ENCODE data around the gene SS18.

Gene SS18

GRCh38 chr18:26073758-26074157 is 16.7 kb downstream of the SS18 start:
- Histone ChIP-seq H3K9ac (ENCODE audit: low read length in 2 of 2) (no peak overlapping the region), H3K9me3 (ENCODE audit: control insufficient read depth in 2 of 2, low read length in 2 of 2) (peaks cover 4 to 5% of the 10 kb centered on the region in 2 donors), H3K36me3 (ENCODE audit: control insufficient read depth in 2 of 2, insufficient read depth in 2 of 2, low read length in 2 of 2) (peaks cover 8 to 27% of the 10 kb centered on the region in 2 donors), H3K27ac (ENCODE audit: low read length) (no peak overlapping the region), H3K4me3 (ENCODE audit: low read length in 2 of 2) (no peak overlapping the region), H3K4me1 (ENCODE audit: control insufficient read depth, insufficient read depth, low read length) (no peaks in the 10 kb centered on the region), H3K27me3 (ENCODE audit: control insufficient read depth in 1 of 2, insufficient read depth in 2 of 2, low read length in 2 of 2) (no peaks in the 10 kb centered on the region)

GRCh38 chr18:26071725-26072124 is 18.7 kb downstream of the SS18 start:
- H3K9me3 ChIP-seq (ENCODE audit: control insufficient read depth in 2 of 2, low read length in 2 of 2): peaks cover 4 to 5% of the 10 kb centered on the region in 2 donors
- H3K4me3 ChIP-seq (ENCODE audit: low read length in 2 of 2): no peak overlapping the region
- no peaks in the 10 kb centered on the region for H3K4me1 ChIP-seq (ENCODE audit: control insufficient read depth, insufficient read depth, low read length)
- peaks cover 15 to 36% of the 10 kb centered on the region in 2 donors for H3K36me3 ChIP-seq (ENCODE audit: control insufficient read depth in 2 of 2, insufficient read depth in 2 of 2, low read length in 2 of 2)
- no peaks in the 10 kb centered on the region for H3K27me3 ChIP-seq (ENCODE audit: control insufficient read depth in 1 of 2, insufficient read depth in 2 of 2, low read length in 2 of 2)
- no peak overlapping the region for H3K9ac ChIP-seq (ENCODE audit: low read length in 2 of 2)
- H3K27ac ChIP-seq (ENCODE audit: low read length): no peak overlapping the region

GRCh38 chr18:26071020-26071419 is 19.4 kb downstream of the SS18 start:
- H3K4me3 ChIP-seq (ENCODE audit: low read length in 2 of 2): no peak overlapping the region
- no peaks in the 10 kb centered on the region for H3K4me1 ChIP-seq (ENCODE audit: control insufficient read depth, insufficient read depth, low read length)
- H3K9me3 ChIP-seq (ENCODE audit: control insufficient read depth in 2 of 2, low read length in 2 of 2): peaks cover 4 to 5% of the 10 kb centered on the region in 2 donors
- peaks cover 18 to 43% of the 10 kb centered on the region in 2 donors for H3K36me3 ChIP-seq (ENCODE audit: control insufficient read depth in 2 of 2, insufficient read depth in 2 of 2, low read length in 2 of 2)
- no peak overlapping the region for H3K27ac ChIP-seq (ENCODE audit: low read length)
- H3K27me3 ChIP-seq (ENCODE audit: control insufficient read depth in 1 of 2, insufficient read depth in 2 of 2, low read length in 2 of 2): no peaks in the 10 kb centered on the region
- no peak overlapping the region for H3K9ac ChIP-seq (ENCODE audit: low read length in 2 of 2)

GRCh38 chr18:26059357-26059756 is 31.1 kb downstream of the SS18 start:
- H3K4me3 ChIP-seq (ENCODE audit: low read length in 2 of 2): no peak overlapping the region

GRCh38 chr18:26057344-26057773 is 33.1 kb downstream of the SS18 start:
- Histone ChIP-seq H3K27me3 (ENCODE audit: control insufficient read depth in 1 of 2, insufficient read depth in 2 of 2, low read length in 2 of 2) (no peaks in the 10 kb centered on the region), H3K9ac (ENCODE audit: low read length in 2 of 2) (no peak overlapping the region), H3K27ac (ENCODE audit: low read length) (no peak overlapping the region), H3K9me3 (ENCODE audit: control insufficient read depth in 2 of 2, low read length in 2 of 2) (no peaks in the 10 kb centered on the region), H3K4me3 (ENCODE audit: low read length in 2 of 2) (no peak overlapping the region), H3K36me3 (ENCODE audit: control insufficient read depth in 2 of 2, insufficient read depth in 2 of 2, low read length in 2 of 2) (peaks cover 12 to 24% of the 10 kb centered on the region in 2 donors), H3K4me1 (ENCODE audit: control insufficient read depth, insufficient read depth, low read length) (no peaks in the 10 kb centered on the region)

More at GRCh38 chr18:26059357-26059756, 31.1 kb downstream of the SS18 start:
- no peak overlapping the region for H3K9ac ChIP-seq (ENCODE audit: low read length in 2 of 2)
- peaks cover 10 to 14% of the 10 kb centered on the region in 2 donors for H3K36me3 ChIP-seq (ENCODE audit: control insufficient read depth in 2 of 2, insufficient read depth in 2 of 2, low read length in 2 of 2)
- H3K27ac ChIP-seq (ENCODE audit: low read length): no peak overlapping the region
- H3K4me1 ChIP-seq (ENCODE audit: control insufficient read depth, insufficient read depth, low read length): no peaks in the 10 kb centered on the region
- no peaks in the 10 kb centered on the region for H3K27me3 ChIP-seq (ENCODE audit: control insufficient read depth in 1 of 2, insufficient read depth in 2 of 2, low read length in 2 of 2)
- no peaks in the 10 kb centered on the region for H3K9me3 ChIP-seq (ENCODE audit: control insufficient read depth in 2 of 2, low read length in 2 of 2)

GRCh38 chr18:26056291-26056690 is 34.1 kb downstream of the SS18 start:
- Histone ChIP-seq H3K27me3 (ENCODE audit: control insufficient read depth in 1 of 2, insufficient read depth in 2 of 2, low read length in 2 of 2) (no peaks in the 10 kb centered on the region), H3K4me3 (ENCODE audit: low read length in 2 of 2) (no peak overlapping the region), H3K36me3 (ENCODE audit: control insufficient read depth in 2 of 2, insufficient read depth in 2 of 2, low read length in 2 of 2) (peaks cover 12 to 26% of the 10 kb centered on the region in 2 donors), H3K9me3 (ENCODE audit: control insufficient read depth in 2 of 2, low read length in 2 of 2) (no peaks in the 10 kb centered on the region), H3K4me1 (ENCODE audit: control insufficient read depth, insufficient read depth, low read length) (no peaks in the 10 kb centered on the region), H3K27ac (ENCODE audit: low read length) (no peak overlapping the region), H3K9ac (ENCODE audit: low read length in 2 of 2) (no peak overlapping the region)

- H3K4me1 ChIP-seq (ENCODE audit: control insufficient read depth, insufficient read depth, low read length): no peaks in the 10 kb centered on the region
- H3K36me3 ChIP-seq (ENCODE audit: control insufficient read depth in 2 of 2, insufficient read depth in 2 of 2, low read length in 2 of 2): peaks cover 11 to 25% of the 10 kb centered on the region in 2 donors
- no peaks in the 10 kb centered on the region for H3K27me3 ChIP-seq (ENCODE audit: control insufficient read depth in 1 of 2, insufficient read depth in 2 of 2, low read length in 2 of 2)
- no peak overlapping the region for H3K4me3 ChIP-seq (ENCODE audit: low read length in 2 of 2)
- no peak overlapping the region for H3K27ac ChIP-seq (ENCODE audit: low read length)
- H3K9me3 ChIP-seq (ENCODE audit: control insufficient read depth in 2 of 2, low read length in 2 of 2): no peaks in the 10 kb centered on the region
- no peak overlapping the region for H3K9ac ChIP-seq (ENCODE audit: low read length in 2 of 2)
Measured at GRCh38 chr18:26052505-26052904, 37.9 kb downstream of the SS18 start.

- Histone ChIP-seq H3K9me3 (ENCODE audit: control insufficient read depth in 2 of 2, low read length in 2 of 2) (no peaks in the 10 kb centered on the region), H3K36me3 (ENCODE audit: control insufficient read depth in 2 of 2, insufficient read depth in 2 of 2, low read length in 2 of 2) (peaks cover 8 to 20% of the 10 kb centered on the region in 2 donors)
Measured at GRCh38 chr18:26051843-26052242, 38.6 kb downstream of the SS18 start.

GRCh38 chr18:26046419-26047077 is 43.9 kb downstream of the SS18 start:
- Histone ChIP-seq H3K9me3 (ENCODE audit: control insufficient read depth in 2 of 2, low read length in 2 of 2) (no peaks in the 10 kb centered on the region), H3K4me3 (ENCODE audit: low read length in 2 of 2) (no peak overlapping the region), H3K9ac (ENCODE audit: low read length in 2 of 2) (no peak overlapping the region), H3K27me3 (ENCODE audit: control insufficient read depth in 1 of 2, insufficient read depth in 2 of 2, low read length in 2 of 2) (no peaks in the 10 kb centered on the region), H3K36me3 (ENCODE audit: control insufficient read depth in 2 of 2, insufficient read depth in 2 of 2, low read length in 2 of 2) (no peaks in the 10 kb centered on the region), H3K27ac (ENCODE audit: low read length) (no peak overlapping the region), H3K4me1 (ENCODE audit: control insufficient read depth, insufficient read depth, low read length) (no peaks in the 10 kb centered on the region)

More at GRCh38 chr18:26051843-26052242, 38.6 kb downstream of the SS18 start:
- no peaks in the 10 kb centered on the region for H3K27me3 ChIP-seq (ENCODE audit: control insufficient read depth in 1 of 2, insufficient read depth in 2 of 2, low read length in 2 of 2)
- no peak overlapping the region for H3K27ac ChIP-seq (ENCODE audit: low read length)
- H3K9ac ChIP-seq (ENCODE audit: low read length in 2 of 2): no peak overlapping the region
- no peaks in the 10 kb centered on the region for H3K4me1 ChIP-seq (ENCODE audit: control insufficient read depth, insufficient read depth, low read length)
- H3K4me3 ChIP-seq (ENCODE audit: low read length in 2 of 2): no peak overlapping the region

- no peaks in the 10 kb centered on the region for H3K27me3 ChIP-seq (ENCODE audit: control insufficient read depth in 1 of 2, insufficient read depth in 2 of 2, low read length in 2 of 2)
- H3K27ac ChIP-seq (ENCODE audit: low read length): no peak overlapping the region
- no peak overlapping the region for H3K9ac ChIP-seq (ENCODE audit: low read length in 2 of 2)
- no peaks in the 10 kb centered on the region for H3K9me3 ChIP-seq (ENCODE audit: control insufficient read depth in 2 of 2, low read length in 2 of 2)
- no peaks in the 10 kb centered on the region for H3K4me1 ChIP-seq (ENCODE audit: control insufficient read depth, insufficient read depth, low read length)
- no peak overlapping the region for H3K4me3 ChIP-seq (ENCODE audit: low read length in 2 of 2)
- no peaks in the 10 kb centered on the region for H3K36me3 ChIP-seq (ENCODE audit: control insufficient read depth in 2 of 2, insufficient read depth in 2 of 2, low read length in 2 of 2)
Measured at GRCh38 chr18:26044807-26045206, 45.6 kb downstream of the SS18 start.

GRCh38 chr18:26040051-26040656 is 50.3 kb downstream of the SS18 start:
- H3K36me3 ChIP-seq (ENCODE audit: control insufficient read depth in 2 of 2, insufficient read depth in 2 of 2, low read length in 2 of 2): peaks cover 12 to 13% of the 10 kb centered on the region in 2 donors
- H3K9me3 ChIP-seq (ENCODE audit: control insufficient read depth in 2 of 2, low read length in 2 of 2): no peaks in the 10 kb centered on the region
- no peak overlapping the region for H3K4me3 ChIP-seq (ENCODE audit: low read length in 2 of 2)
- no peaks in the 10 kb centered on the region for H3K27me3 ChIP-seq (ENCODE audit: control insufficient read depth in 1 of 2, insufficient read depth in 2 of 2, low read length in 2 of 2)
- no peak overlapping the region for H3K27ac ChIP-seq (ENCODE audit: low read length)
- no peaks in the 10 kb centered on the region for H3K4me1 ChIP-seq (ENCODE audit: control insufficient read depth, insufficient read depth, low read length)
- H3K9ac ChIP-seq (ENCODE audit: low read length in 2 of 2): no peak overlapping the region

Measured in stomach smooth muscle (tissue), 2 donors.